Fibroblast of gingiva (primary cell): ENCODE data around the gene EIF3F.

Experiments used
- DNase-seq: peaks from one replicate; pipeline ENCODE4 v3.0.0-alpha.2; 2011; ENCODE audit warnings: low read depth

Gene EIF3F

GRCh38 chr11:7994581-7995278, 7.6 kb downstream of the EIF3F start:
- no peak for DNase-seq

- DNase-seq = no peak
Measured at GRCh38 chr11:7999795-8000194, 12.7 kb downstream of the EIF3F start.

- DNase-seq = no peak
Measured at GRCh38 chr11:8000390-8000789, 13.3 kb downstream of the EIF3F start.

GRCh38 chr11:8002676-8003075, 15.5 kb downstream of the EIF3F start:
- DNase-seq = no peak

- no peak for DNase-seq
Measured at GRCh38 chr11:8003187-8003586, 16.1 kb downstream of the EIF3F start.

- no peak for DNase-seq
Measured at GRCh38 chr11:8004008-8004407, 16.9 kb downstream of the EIF3F start.

- DNase-seq = no peak
Measured at GRCh38 chr11:8005556-8005955, 18.4 kb downstream of the EIF3F start.

GRCh38 chr11:8006349-8006977, 19.3 kb downstream of the EIF3F start:
- peak; percentile 50 for DNase-seq

GRCh38 chr11:8008212-8008611, 21.1 kb downstream of the EIF3F start:
- DNase-seq = no peak

- no peak for DNase-seq
Measured at GRCh38 chr11:8009856-8010255, 22.7 kb downstream of the EIF3F start.

GRCh38 chr11:8011371-8011770, 24.2 kb downstream of the EIF3F start:
- DNase-seq = no peak

- DNase-seq = peak; percentile 35
Measured at GRCh38 chr11:8011981-8012444, 24.9 kb downstream of the EIF3F start.

GRCh38 chr11:8013833-8014232, 26.7 kb downstream of the EIF3F start:
- DNase-seq = no peak

- DNase-seq = no peak
Measured at GRCh38 chr11:8015753-8016239, 28.7 kb downstream of the EIF3F start.

GRCh38 chr11:8016440-8016839, 29.3 kb downstream of the EIF3F start:
- no peak for DNase-seq

- no peak for DNase-seq
Measured at GRCh38 chr11:8017071-8017470, 29.9 kb downstream of the EIF3F start.

GRCh38 chr11:8017894-8018483, 30.9 kb downstream of the EIF3F start:
- no peak for DNase-seq

GRCh38 chr11:8018484-8019313, 31.6 kb downstream of the EIF3F start:
- peak; percentile 73 for DNase-seq

GRCh38 chr11:8019314-8020243, 32.4 kb downstream of the EIF3F start:
- DNase-seq = peak; percentile 14

- DNase-seq = no peak
Measured at GRCh38 chr11:8020244-8020597, 33.1 kb downstream of the EIF3F start.

- DNase-seq = no peak
Measured at GRCh38 chr11:8021920-8022319, 34.8 kb downstream of the EIF3F start.
